Choroid plexus epithelial cell (primary cell): ENCODE results near the gene MARK4.

Source experiments
- DNase-seq: peaks from one replicate; pipeline ENCODE4 v3.0.0-alpha.2; 2010; ENCODE audit warnings: low read depth
- H3K4me3 ChIP-seq: 2 replicates; pipeline ENCODE4 v1.5.1; 2011; ENCODE audit warnings: low read depth, mild to moderate bottlenecking, control low read depth, low read length, moderate library complexity
- CTCF ChIP-seq: conservative IDR thresholded peaks from 2 replicates; pipeline ENCODE4 v1.5.1; 2011; ENCODE audit warnings: low read depth, mild to moderate bottlenecking, control low read depth, inconsistent platforms, low read length, moderate library complexity

MARK4 gene

GRCh38 chr19:45280471-45280961 lies 29.4 kb downstream of the MARK4 start:
- TF ChIP-seq CTCF = no peak
- no peak overlapping the region for H3K4me3 ChIP-seq
- DNase-seq = no peak

GRCh38 chr19:45283443-45284033 lies 32.5 kb downstream of the MARK4 start:
- no peak for TF ChIP-seq CTCF
- no peak overlapping the region for H3K4me3 ChIP-seq
- no peak for DNase-seq

- H3K4me3 ChIP-seq = no peak overlapping the region
- DNase-seq = no peak
- no peak for TF ChIP-seq CTCF
These were observed 39.4 kb downstream of the MARK4 start for GRCh38 chr19:45290381-45290931.

GRCh38 chr19:45291834-45292233 lies 40.8 kb downstream of the MARK4 start:
- no peak overlapping the region for H3K4me3 ChIP-seq
- DNase-seq = no peak
- TF ChIP-seq CTCF = no peak

GRCh38 chr19:45293682-45294081 lies 42.6 kb downstream of the MARK4 start:
- H3K4me3 ChIP-seq = no peak overlapping the region
- DNase-seq = no peak
- no peak for TF ChIP-seq CTCF

GRCh38 chr19:45294291-45295029 lies 43.4 kb downstream of the MARK4 start:
- no peak for DNase-seq

More at GRCh38 chr19:45294291-45295029, 43.4 kb downstream of the MARK4 start:
- no peak overlapping the region for H3K4me3 ChIP-seq
- no peak for TF ChIP-seq CTCF
